Lower leg skin (tissue), 4 donors: ENCODE measurements around the gene FBLN2. TPM values are rescaled to one million over a fixed set of nuclear protein-coding genes. Genes with fewer than 3 reads are reported as not detected.

Experiments used
- DNase-seq, 2 donors: peaks; one replicate each; pipeline ENCODE4 v3.0.0-alpha.2; 2019; ENCODE audit warnings: low spot score in 2 of 2
- H3K4me3 ChIP-seq: fragments of 200-600 bp; sonication (generic); 2 replicates; pipeline ENCODE4 v1.5.1; 2017; ENCODE audit warnings: mild to moderate bottlenecking, low read depth; ENCODE audit not compliant: poor library complexity, severe bottlenecking
- POLR2A ChIP-seq, 2 donors: fragments of 450-650 bp; IDR thresholded peaks; one replicate each; pipeline ENCODE4 v1.6.1; 2016 to 2017; ENCODE audit warnings: antibody characterized with exemption in 2 of 2, mild to moderate bottlenecking in 1 of 2, moderate library complexity in 1 of 2
- WGBS, 2 donors: methylation state at CpG; one replicate each; pipeline ENCODE4 v1.1.5; 2018; 5-methylcytosine and 5-hydroxymethylcytosine counted together
- intact Hi-C: fragments of 100-400 bp; cut with DNase I; formaldehyde crosslinking; loops from one replicate; pipeline ENCODE4 v1.15.0; 2023; ENCODE audit warnings: low total_unique reads
- total RNA-seq, 4 donors: library from RNA; depleted of rRNA; stranded (reverse); fragments of >200 nt; gene quantifications; one replicate each; pipeline ENCODE4 v1.1.0, GENCODE V29; 2016
- TF ChIP-seq, protein P1 (sequence below), 3 donors: fragments of 450-650 bp; IDR thresholded peaks; one replicate each; pipeline ENCODE4 v1.5.1; 2016; ENCODE audit warnings: antibody characterized with exemption in 3 of 3, mild to moderate bottlenecking in 3 of 3, moderate library complexity in 2 of 3

Gene FBLN2
- total RNA-seq, 4 donors from 2014 or later: 40.1 to 153 (median 64.0) TPM

DNA sequence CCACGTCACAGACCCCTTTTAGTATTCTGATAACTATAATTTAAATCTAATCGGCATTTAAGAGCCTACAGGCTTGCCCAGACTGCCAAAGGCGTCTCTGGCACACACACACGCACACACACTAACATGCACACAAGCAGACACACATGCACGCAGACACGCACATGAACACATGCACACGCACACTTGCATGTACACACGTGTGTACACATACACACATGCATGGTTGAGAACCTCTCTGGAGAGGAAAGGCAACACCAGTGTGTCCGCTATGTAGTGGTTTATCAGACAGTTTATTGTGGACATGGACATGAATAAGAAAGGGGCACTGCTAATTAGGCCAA is 102.1 kb downstream of the FBLN2 start:
- TF ChIP-seq POLR2A (IDR thresholded peaks at IDR 0.05): no peak
- TF ChIP-seq, protein P1, sequence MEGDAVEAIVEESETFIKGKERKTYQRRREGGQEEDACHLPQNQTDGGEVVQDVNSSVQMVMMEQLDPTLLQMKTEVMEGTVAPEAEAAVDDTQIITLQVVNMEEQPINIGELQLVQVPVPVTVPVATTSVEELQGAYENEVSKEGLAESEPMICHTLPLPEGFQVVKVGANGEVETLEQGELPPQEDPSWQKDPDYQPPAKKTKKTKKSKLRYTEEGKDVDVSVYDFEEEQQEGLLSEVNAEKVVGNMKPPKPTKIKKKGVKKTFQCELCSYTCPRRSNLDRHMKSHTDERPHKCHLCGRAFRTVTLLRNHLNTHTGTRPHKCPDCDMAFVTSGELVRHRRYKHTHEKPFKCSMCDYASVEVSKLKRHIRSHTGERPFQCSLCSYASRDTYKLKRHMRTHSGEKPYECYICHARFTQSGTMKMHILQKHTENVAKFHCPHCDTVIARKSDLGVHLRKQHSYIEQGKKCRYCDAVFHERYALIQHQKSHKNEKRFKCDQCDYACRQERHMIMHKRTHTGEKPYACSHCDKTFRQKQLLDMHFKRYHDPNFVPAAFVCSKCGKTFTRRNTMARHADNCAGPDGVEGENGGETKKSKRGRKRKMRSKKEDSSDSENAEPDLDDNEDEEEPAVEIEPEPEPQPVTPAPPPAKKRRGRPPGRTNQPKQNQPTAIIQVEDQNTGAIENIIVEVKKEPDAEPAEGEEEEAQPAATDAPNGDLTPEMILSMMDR (IDR thresholded peaks at IDR 0.05): no peak
- intact Hi-C loops: loop anchor here (5.0 kb wide), 1 partner anchor 559 kb away; no protein-coding TSS in a partner anchor
- no peak overlapping the region for H3K4me3 ChIP-seq
- WGBS, 2 donors: 82 to 88% methylated on average over 9 of the region's 9 CpGs
- no peak for DNase-seq

DNA sequence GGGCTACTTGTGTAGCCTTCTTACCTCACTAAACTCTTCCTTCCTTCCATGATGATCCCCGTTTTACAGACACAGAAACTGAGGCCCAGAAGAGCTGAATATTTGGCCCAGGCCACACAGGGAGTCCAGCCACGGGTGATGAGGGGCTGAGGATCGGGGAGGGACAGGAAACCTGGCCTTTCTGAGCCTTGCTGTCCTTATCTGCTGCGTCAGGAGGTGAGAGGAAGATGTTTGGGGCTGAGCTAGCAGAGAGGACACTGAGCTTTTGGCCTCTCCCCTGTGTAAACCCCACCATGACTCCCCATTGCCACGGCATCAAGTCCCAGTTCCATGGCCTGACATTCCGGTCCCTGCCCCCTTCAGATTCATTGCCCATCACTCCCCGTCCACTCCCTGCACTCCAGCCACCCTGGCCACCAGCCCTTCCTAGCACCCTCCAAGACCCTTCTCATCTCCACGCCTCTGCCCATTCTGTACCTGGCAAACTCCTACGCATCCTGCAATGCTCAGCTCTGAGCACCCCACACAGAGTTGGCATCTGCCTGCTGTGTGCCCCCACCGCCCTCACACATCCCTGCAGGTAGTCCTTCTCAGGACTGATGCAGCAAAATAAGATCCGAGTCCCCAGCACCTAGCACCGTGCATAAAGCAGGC is 103.0 kb downstream of the FBLN2 start:
- TF ChIP-seq POLR2A (IDR thresholded peaks at IDR 0.05): no peak
- TF ChIP-seq, protein P1 (IDR thresholded peaks at IDR 0.05): no peak
- DNase-seq: no peak
- intact Hi-C loops: loop anchor here (5.0 kb wide), 1 partner anchor 560 kb away; no protein-coding TSS in a partner anchor
- WGBS, 2 donors: 90 to 96% methylated on average over 12 of the region's 12 CpGs
- no peak overlapping the region for H3K4me3 ChIP-seq

DNA sequence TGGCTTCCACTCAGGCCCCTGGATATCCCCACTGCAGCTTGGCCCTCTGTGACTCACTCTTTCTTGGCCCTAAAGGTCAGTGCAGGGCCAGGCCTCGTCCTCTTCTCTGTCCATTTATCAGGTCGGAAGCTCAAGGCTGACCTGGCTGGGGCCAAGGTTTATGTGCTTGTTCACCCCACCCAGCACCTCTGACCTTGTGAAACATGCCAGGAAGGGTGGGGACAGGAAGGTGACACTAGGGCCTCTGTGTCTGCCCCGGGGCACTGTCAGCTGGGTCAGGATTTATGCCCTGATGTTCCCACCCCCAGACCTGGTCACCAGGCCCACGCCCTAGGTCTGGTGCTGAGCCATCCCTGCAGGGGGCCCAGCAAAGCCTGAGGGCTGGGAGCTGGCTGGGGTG is 103.8 kb downstream of the FBLN2 start:
- TF ChIP-seq, protein P1 (IDR thresholded peaks at IDR 0.05): no peak
- no peak for TF ChIP-seq POLR2A (IDR thresholded peaks at IDR 0.05)
- H3K4me3 ChIP-seq: no peak overlapping the region
- intact Hi-C loops: loop anchor here (5.0 kb wide), 1 partner anchor 560 kb away; no protein-coding TSS in a partner anchor
- 70 to 79% methylated on average over 4 of the region's 4 CpGs for WGBS, 2 donors
- DNase-seq: no peak

DNA sequence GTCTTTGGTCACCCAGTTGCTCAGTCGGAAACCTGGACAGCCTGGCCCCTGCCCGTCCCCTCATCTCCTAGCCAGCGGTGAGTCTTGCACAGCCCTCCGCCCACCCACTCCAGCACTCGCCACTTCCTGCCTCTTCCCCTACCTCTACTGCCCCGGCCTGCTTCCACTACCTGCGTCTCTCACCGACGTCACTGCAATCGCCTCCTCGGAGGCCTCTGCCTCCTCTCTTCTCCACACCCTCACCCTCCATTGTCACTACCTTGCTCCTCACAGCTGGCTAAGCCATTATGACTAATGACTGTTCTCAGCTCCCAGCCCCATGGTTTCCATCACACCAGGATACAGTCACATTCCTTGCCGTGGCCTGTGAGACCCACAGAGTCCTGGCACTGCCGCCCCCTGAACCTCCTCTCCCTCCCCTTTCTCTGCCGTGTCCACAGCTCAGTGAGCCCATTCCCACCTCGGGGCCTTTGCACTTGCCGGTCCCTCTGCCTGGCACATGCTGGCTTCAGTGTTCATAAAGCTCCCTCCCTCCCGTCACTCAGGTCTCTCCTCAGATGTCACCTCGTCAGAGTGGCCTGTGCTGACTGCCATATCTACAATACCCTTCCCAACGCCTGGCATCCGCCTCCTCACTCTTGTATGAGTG is 104.8 kb downstream of the FBLN2 start:
- intact Hi-C loops: loop anchor here (5.0 kb wide), 1 partner anchor 561 kb away; no protein-coding TSS in a partner anchor
- no peak overlapping the region for H3K4me3 ChIP-seq
- 82 to 86% methylated on average over 20 of the region's 20 CpGs for WGBS, 2 donors
- DNase-seq: no peak
- TF ChIP-seq POLR2A (IDR thresholded peaks at IDR 0.05): no peak
- TF ChIP-seq, protein P1 (IDR thresholded peaks at IDR 0.05): no peak

DNA sequence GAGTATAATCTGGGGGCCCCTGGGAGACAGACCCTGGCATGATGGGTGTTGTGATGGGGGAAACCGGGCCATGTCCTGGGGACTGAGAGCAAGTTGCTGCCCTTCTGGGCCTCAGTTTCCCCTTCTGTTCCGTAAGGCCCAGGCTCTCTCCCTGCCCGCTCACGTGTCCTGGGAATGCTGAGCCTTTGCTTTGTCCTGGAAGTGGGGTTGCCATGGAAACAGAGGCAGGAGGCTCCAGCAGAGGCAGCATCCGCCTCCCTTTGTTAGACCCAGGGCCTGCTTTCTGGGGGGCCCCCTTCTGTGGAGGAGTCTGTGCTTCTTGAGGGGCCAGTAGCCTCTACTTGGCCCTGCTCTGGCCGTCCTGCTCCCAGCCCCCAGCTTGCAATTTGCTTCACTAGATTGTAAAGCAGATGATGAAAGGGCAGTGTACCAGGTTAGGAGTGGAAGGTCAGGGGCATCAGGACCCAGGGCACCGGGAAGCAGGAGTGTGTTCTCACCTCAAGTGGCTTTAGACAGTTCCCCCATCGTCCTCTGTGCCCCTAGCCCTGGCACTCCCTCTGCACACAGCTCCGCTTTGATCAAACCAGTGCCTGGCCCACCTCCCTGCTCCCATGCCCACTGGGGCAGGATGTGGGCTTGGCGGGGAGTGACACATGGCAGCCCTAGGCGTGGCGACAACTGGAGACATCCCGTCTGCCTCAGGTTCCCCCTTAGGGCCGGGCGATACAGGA is 105.6 kb downstream of the FBLN2 start:
- no peak overlapping the region for H3K4me3 ChIP-seq
- TF ChIP-seq, protein P1 (IDR thresholded peaks at IDR 0.05): no peak
- no peak for TF ChIP-seq POLR2A (IDR thresholded peaks at IDR 0.05)
- intact Hi-C loops: loop anchor here (5.0 kb wide), 1 partner anchor 562 kb away; no protein-coding TSS in a partner anchor
- DNase-seq: no peak
- 74 to 83% methylated on average over 10 to 12 of the region's 15 CpGs for WGBS, 2 donors
